ENCODE measurements around the gene CNDP1.

DNA sequence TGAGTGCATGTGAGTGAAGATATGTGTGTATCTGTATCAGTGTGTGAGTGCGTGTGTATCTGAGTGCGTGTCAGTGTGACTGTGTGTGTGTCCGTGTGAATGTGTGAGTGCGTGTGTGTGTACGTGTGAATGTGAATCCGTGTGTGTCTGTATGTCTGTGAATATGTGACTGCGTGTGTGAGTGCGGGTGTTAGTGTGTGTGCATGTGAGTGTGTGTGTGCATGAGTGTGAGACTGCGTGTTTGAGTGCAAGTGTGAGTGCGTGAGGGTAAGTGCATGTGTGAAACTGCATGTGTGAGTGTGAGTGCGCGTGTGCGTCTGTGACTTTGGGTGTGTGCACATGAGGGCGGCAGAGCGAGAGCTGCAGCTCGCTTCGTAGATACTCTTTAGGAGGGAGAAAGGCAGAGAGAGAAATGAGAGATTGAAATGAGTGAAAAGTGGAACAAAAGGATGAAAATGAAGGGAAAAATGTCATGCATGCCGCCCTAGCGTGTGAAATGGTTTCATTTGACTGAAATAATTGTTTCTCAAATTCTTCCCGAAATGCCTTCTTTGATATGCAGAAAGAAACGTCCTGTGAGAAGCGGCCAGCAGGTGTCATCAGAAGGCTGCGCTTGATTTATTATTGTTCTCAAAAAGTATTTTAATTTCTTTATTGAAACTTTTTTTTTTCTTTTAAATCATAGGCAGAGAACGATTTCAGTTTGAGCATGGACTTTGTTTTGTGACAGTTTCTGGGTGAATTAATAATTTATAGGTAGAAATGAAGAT is 88.9 kb downstream of the CNDP1 start:
- TF ChIP-seq, protein P1, sequence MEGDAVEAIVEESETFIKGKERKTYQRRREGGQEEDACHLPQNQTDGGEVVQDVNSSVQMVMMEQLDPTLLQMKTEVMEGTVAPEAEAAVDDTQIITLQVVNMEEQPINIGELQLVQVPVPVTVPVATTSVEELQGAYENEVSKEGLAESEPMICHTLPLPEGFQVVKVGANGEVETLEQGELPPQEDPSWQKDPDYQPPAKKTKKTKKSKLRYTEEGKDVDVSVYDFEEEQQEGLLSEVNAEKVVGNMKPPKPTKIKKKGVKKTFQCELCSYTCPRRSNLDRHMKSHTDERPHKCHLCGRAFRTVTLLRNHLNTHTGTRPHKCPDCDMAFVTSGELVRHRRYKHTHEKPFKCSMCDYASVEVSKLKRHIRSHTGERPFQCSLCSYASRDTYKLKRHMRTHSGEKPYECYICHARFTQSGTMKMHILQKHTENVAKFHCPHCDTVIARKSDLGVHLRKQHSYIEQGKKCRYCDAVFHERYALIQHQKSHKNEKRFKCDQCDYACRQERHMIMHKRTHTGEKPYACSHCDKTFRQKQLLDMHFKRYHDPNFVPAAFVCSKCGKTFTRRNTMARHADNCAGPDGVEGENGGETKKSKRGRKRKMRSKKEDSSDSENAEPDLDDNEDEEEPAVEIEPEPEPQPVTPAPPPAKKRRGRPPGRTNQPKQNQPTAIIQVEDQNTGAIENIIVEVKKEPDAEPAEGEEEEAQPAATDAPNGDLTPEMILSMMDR (optimal IDR thresholded peaks at IDR 0.05 in 1 of 3, IDR thresholded peaks at IDR 0.05 in 1 of 3, conservative IDR thresholded peaks at IDR 0.05 in 1 of 3; ENCODE audit: extremely low read depth in 1 of 3, insufficient read depth in 2 of 3, low read length in 3 of 3), result peak; percentile 27 to 38 (median 36)
- TF ChIP-seq EZH2 (IDR thresholded peaks at IDR 0.05; ENCODE audit: low read length), result no peak
